Breast epithelium (tissue), 3 donors: Measurements from ENCODE around the gene SCLY.

Source experiments
- CTCF ChIP-seq, 3 donors: fragments of 450-650 bp; IDR thresholded peaks; one replicate each; pipeline ENCODE4 v1.5.1; 2016 to 2017; ENCODE audit warnings: antibody characterized with exemption in 3 of 3, mild to moderate bottlenecking in 3 of 3, moderate library complexity in 3 of 3
- POLR2A ChIP-seq: fragments of 450-650 bp; IDR thresholded peaks from one replicate; pipeline ENCODE4 v1.6.1; 2016; ENCODE audit warnings: antibody characterized with exemption, mild to moderate bottlenecking, moderate library complexity
- POLR2AphosphoS5 ChIP-seq, 3 donors: sonication (generic); formaldehyde crosslinking; IDR thresholded peaks; one replicate each; pipeline ENCODE4 v1.6.1; 2017; ENCODE audit warnings: antibody characterized with exemption in 3 of 3

GRCh38 chr2:238061315-238062202 is 758 bp downstream of the SCLY start:
- no peak for TF ChIP-seq CTCF (IDR thresholded peaks at IDR 0.05)
- no peak for TF ChIP-seq POLR2AphosphoS5 (IDR thresholded peaks at IDR 0.05)
- no peak for TF ChIP-seq POLR2A
